GM21447 (cell line): Measurements from ENCODE around the gene AGAP1.

Source experiments
- ATAC-seq: cut with Tn5 transposase; IDR thresholded peaks from one replicate; pipeline ENCODE4 v1.9.1; 2021; ENCODE audit not compliant: unreplicated experiment

The AGAP1 gene

DNA sequence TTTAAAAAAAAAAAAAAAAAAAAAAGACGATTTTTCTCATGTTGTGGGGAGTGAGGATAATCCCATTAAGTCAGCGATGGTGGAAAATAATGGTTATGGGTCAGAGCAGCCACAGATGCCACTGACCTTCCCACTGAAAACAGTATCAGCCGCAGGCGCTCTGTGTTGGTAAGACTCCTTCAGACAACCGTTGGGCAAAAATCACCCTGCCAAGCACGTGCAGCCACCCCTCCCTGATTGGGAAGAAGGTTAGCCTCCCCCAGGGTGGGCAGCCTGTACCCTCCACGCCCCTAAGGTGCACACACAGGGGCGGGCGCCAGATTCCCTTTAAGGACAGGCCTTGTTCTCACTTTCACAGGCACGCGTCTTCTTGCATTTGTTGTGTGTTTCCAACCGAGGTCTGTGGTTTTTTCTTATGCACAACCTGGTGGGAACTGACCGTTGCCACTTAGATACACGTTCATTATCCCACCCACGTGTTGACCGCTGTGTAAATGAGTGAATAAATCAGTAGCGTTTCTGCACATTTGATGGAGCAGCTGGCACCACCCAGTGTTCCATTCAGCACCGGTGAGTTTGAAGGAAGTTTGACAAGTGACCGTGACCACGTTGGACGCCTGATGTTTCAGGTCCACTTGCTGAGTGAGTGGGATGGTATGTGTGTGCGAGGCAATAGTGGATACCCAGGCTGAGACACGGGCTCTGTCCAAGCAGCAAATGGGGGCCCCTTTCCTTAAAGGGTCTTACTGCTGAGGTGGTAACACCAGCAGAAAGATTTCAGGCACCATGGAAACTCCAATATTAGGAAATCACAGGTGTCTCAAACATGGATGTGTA is 476.6 kb downstream of the AGAP1 start:
- no peak for ATAC-seq

DNA sequence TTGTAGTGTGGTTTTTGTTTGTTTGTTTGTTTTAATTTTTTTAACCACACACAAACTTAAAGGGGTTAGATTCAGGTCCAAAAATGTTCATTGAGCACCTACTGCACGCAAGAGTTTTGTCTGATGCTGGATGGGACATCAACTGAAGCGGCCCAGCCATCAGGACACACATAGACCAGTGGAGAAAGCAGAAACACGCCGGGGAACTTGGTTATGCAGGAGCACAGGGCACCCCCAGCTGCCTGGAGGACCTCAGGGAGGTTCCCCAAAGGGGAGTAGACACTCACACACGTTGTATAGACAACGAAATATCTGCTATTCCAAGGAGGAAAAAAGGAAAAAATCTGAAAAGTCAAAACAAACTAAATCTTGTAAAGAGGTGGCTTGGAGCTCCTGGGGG is 482.7 kb downstream of the AGAP1 start:
- no peak for ATAC-seq

DNA sequence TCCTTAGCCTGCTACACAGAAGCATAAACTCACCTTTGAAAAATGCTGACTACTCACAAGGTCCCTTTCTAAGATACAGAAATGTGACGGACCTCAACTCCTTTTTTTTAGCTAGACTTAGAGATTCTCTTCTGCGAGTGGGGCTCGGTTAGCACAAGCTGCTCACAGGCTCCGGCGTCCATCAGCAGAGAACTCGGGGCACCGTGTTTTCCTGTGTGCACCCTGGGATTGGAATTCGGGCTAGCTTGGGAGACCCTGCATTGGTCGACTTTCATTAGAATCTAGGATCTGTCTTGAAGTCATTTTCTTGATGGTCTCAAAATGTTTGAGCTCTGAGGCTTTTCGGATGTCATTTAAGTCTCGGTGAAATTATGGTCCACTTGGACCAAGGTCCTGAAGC is 483.1 kb downstream of the AGAP1 start:
- ATAC-seq = no peak

DNA sequence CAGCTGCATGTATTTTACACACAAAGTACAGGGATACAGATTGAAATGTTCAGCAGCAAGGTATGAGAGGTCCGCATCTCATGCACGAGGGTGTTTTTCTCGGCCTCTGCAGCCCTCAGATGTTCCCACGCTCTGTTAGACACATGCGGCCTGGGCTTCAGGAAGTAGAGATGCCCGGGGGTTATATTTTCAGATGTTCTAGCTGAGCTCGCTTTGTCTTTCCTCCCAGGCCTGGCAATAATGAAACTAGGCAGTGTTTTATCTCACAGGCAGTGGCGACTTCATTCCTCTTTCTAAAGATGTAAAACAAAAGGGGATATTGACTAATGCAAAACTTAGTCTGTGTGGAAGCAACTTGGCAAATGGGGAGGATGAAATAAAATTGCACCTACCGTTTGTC is 483.6 kb downstream of the AGAP1 start:
- ATAC-seq = no peak

DNA sequence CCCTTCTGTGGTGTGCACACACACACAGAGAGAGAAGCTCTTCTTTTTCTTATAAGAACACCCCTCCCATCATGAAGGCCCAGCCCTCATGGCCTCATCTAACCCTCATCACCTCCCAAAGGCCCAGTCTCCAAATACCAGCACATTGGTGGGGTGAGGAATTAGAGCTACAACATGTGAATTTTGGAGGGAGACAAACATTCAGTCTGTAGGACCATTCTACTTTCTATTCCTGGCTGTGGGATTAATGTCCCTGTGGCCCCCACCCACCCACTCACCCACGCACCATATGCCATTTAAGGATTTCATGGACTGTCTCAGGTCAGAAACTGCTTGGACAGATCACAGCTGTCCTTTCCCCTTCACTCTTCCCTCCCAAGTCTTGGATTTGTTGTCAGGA is 484.2 kb downstream of the AGAP1 start:
- no peak for ATAC-seq

DNA sequence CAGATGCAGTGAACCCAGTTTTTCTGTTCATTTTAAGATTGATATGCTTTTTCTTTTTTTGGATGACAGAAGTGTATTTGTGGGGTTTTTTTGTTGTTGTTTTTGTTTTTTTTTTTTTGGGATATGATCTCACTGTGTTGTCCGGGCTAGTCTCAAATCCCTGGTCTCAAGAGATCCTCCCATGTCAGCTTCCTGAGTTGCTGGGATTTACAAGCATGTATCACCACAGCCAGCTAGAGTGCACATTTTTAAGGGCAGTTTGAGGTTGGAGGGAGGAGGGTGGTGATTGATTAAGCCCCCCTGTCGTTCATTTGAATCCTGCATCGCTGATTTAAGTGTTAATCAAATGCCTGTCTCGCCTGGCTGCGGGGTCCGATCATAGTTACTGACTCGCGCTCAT is 485.2 kb downstream of the AGAP1 start:
- no peak for ATAC-seq

DNA sequence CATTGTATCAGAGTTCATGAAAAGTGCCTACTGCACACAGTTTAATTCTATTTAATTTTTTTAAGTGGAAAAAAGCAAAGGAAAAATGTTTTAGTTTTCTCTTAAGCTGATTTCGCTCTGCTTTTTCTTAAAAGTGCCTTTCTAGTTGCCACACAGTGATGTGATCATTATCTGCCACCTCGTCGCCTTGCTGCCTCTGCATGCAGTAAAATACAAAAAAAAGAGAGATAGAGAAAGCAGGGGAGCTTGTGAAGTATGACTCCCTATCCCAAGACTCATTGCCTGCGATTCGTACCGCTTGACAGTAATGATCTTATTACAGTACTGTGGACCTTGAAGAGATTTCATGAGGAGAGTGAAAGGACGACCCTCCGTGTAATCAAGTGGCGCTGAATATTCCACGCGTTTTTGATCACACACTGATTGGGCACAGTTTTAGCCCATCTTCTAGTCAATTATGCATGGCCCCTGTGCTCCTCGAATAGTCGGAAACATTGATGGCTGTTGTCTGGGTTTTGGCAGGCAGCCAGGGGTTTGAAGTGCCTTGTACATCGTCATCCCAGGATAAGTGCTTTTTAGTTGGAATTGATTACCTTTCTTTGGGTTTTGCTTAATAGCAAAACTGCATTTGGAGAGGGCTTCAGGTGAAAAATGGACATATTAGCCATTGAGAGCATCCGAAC is 486.1 kb downstream of the AGAP1 start:
- no peak for ATAC-seq

DNA sequence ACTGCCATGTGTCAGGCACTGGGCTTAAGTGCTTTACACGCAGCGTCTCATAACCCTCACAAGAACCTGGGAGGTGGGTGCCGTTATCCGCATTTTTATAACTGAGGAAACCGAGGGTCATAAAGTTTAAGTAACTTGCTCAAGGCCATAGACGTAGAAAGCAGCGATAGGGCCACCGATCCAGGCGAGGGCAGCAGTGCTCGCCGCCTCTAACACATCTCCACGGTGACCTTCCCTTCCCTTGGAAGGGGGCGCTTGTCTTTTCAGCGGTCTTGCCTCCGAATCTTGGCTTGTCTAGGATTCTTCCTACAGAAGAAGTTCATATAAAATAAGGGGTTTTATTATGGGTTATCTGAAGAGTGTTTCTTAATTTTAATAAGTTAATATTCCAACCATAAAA is 487.8 kb downstream of the AGAP1 start:
- ATAC-seq = no peak

DNA sequence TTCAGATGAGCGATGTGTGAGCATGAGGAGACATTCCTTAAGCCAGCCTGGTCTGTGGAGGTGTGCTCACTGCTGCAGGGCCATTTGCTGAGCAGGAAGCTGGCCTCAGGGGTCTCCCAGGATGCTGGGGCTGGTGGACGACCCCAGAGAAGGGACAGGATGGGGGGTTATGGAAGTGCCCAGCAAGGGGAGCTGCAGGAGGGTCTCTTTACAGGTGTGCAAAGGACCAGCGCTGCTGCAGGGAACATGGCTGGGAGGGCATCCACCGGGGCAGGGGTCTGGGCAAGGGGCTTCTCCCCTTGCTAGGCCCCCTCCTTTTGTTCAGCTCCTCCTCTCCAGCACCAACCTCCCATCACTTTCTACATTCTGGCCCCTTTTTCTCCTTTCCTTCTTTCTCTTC is 489.2 kb downstream of the AGAP1 start:
- no peak for ATAC-seq

DNA sequence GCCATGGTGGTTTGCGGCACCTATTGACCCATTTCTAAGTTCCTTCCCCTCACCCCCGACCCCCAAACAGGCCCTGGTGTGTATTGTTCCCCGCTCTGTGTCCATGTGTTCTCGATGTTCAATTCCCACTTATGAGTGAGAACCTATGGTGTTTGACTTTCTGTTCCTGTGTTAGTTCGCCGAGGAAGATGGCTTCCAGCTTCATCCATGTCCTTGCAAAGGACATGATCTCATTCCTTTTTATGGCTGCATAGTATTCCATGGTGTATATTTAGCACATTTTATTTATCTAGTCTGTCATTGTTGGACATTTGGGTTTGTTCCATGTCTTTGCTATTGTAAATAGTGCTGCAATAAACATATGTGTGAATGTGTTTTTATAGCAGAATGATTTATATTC is 490.7 kb downstream of the AGAP1 start:
- ATAC-seq = no peak

DNA sequence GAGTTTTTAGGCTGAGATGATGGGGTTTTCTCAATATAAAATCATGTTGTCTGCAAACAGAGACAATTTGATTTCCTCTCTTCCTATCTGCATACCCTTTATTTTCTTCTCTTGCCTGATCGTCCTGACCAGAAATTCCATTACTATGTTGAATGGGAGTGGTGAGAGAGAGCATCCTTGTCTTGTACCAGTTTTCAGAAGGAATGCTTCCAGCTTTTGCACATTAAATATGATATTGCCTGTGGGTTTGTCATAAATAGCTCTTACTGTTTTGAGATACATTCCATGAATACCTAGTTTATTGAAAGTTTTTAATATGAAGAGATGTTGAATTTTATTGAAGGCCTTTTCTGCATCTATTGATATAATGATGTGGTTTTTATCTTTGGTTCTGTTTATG is 492.5 kb downstream of the AGAP1 start:
- ATAC-seq = no peak

DNA sequence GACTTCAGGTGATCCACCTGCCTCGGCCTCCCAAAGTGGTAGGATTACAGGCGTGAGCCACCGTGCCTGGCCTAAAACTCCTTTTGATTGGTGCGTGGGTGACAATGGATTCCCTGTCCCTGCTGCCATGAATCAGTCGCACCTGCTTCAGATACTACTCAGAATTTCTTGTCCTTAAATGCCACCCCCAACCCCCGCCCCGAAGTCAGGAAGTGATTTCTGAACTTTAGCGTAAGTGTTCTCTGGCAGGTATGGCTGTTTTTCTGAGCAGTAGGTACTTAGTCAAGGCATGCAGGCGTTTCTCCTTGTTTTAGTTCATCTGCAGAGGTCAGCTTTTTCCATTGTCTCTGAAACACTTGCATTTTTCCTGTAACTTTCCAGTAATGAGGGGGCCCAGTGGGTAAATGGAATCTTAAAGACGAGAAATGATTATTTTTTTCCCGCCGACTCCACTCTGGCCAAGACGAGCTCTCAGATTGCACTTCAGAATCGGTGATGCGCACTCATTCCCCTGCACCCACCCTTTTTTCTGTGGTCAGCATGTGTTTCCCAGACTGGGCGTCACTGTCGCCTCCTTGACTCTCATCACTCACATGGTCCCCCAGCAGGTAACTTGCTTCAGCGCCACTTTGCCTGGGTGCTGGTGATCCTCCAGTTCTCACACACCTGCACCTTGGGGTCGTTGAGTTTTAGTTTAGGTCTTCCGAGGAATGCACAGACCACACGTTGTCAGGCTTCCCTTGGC is 494.6 kb downstream of the AGAP1 start:
- ATAC-seq = no peak

DNA sequence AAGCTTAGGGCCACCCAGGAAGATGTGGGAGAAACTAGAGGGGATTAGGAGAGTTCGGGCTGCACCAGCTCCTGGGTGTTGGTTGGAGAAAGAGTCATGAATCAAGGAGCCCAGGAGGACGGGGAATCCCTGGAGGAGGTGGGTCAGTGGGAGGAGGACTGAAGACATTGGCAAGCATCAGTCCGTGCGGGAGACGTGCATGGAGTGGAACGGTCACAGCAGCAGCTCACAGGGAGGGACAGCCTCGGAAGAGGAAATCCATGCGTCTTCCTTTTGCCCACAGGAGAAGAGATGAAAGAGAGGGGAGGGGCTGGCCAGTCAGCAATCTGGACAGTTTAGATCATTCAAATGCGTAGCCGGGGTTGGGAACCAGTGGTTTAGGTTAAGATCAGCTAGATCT is 495.7 kb downstream of the AGAP1 start:
- no peak for ATAC-seq

DNA sequence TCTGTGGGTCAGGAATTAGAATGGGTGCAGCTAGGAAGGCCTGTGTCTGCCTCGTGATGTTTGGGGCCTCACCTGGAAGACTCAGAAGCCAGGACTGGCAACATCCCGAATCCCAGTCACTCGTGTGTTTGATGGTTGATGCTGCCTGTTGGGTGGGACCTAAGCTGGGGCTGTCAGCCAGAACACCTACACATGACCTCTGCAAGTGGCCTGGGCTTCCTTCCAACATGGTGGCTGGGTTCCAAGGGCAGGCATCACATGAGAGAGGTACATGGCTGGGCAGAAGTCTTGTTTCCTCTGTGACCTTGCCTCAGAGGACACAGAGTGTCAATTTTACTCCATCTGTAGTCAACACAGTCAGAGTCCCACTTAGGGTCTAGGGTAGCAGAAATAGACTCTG is 496.5 kb downstream of the AGAP1 start:
- ATAC-seq = no peak

DNA sequence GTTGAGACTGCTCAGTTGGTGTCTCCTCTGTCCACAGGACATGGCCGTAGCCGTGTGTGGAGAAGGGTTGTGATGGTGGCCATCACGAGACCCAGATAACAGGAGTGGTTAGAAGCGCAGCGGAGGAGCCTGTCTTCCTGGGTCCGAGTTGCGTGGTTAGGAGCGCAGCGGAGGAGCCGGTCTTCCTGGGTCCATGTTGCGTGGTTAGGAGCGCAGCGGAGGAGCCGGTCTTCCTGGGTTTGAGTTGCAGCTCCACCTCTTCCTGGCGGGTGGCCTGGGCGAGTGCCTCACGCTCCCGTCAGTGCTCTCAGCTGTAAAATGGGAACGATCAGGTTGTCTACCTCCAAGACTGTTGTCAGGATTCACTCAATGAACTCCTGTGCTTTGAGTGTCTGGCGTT is 498.2 kb downstream of the AGAP1 start:
- ATAC-seq = no peak

DNA sequence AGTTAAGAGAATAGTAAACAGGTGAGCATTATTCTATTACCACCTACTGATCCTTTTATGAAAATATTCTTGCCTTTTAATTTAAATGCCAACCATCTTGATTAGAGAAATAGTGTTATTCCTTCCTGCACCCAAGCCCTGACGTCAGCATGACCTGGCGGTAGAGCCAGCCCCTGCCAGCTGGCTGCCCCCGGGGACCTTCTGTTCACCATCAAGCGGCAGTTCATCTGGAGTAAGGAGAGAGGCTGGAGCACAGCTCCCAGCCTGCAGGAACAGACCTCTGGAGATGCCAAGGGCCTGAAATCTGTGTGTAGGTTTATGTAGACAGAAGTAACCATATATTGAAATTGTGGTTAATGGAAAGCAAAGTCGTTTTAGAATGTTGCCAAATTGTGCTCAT is 502.6 kb downstream of the AGAP1 start:
- no peak for ATAC-seq

DNA sequence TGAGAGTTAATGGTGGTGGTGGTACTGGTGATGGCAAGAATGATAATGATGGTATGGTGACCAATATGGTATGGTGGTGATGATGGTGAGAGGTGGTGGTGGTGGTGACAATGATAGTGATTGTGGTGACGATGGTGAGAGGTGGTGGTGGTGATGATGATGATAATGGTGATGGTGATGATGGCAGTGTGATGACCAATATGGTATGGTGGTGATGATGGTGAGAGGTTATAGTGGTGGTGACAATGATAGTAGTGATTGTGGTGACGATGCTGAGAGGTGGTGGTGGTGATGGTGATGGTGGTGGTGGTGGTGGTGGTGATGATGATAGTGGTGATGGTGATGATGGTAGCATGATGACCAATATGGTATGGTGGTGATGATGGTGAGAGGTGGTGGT is 505.2 kb downstream of the AGAP1 start:
- no peak for ATAC-seq

DNA sequence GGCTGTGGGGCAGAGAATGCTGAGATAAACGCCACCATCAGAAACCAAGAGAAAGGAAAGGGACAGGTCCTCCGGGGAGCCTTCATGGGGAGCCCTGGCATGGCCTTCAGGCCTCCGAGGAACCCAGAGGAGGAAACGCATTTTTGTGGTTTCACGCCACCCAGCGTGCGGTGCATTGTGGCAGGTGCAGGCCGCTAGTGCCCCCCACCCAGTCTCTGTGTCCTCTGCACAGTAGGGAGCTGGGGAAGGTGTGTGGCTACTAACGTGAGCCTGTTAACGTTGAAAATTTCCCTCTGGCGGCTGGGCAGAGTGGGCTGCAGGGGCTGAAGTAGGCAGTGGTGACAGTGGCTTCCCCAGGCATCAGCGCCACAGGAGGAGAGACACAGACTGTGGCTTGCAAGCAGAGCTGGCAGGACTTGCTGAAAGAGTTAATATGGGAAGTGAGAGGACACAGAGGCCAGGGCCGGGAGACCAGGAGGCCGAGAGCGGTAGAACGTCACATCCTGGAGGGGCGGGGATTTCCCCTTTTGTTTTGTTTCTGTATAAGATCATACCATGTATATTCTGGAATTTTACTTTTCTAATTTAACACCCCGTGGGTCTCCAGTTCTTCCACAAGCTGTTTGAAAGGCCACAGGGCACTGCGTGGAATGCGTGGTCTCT is 507.5 kb downstream of the AGAP1 start:
- ATAC-seq = no peak

DNA sequence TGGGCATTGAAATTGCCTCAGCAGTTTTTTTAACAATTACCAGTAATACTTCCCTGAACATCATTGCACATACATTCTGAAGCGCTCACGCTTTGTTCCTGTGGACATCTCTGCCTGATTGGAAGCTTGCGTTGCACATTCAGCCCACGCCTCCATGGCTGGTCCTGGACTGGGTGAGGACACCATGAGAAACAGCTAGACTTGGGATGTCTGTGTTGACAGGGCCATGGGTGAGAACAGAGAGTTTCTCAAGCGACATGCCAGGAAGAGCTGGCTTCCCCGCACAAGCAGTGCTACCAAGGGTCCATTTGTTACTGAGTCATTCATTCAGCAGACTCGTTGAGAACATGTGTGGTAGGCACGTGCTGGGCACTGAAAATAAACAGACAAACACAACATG is 508.0 kb downstream of the AGAP1 start:
- ATAC-seq = no peak

DNA sequence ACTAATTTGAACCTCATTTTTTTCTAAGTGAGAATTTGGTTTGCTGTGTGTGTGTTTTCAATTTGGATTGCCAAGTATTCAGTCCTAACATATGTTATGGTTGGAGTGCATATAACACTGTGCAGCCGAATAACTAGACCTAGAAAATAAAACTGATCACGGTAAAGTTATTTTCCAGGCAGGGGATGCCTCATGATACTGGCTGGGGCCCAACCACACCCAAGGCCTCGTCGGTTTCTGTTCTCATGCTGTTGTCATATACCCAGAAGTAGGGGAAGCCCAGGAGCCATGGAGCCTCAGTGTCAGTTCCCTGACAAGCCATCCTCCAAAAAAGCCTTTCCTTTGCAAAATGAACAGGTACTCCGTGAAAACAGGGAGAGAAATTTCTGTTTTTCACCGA is 514.2 kb downstream of the AGAP1 start:
- no peak for ATAC-seq

DNA sequence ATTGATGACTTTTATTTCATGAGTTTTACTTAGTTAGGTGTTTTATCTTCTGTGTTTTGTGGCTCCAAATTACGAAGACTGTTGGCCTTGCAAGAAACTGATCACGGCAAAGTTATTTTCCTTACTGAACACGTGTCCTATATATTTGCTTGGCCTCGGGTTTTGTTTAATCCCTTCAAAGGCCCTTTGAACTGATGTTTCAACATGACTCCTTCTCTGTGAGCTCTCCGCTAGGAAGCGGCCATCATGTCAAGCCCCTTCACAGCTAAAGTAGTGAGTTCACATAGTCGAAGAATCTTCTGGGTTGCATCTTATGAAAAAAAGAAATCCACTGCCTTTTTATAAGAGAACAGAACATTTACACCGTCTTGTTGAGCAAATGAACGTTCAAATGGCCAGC is 515.0 kb downstream of the AGAP1 start:
- ATAC-seq = no peak
